ENCODE data around the gene FAM83F.
A peak's percentile ranks its signal among the peaks of the same experiment; 100 is the strongest.

Gene FAM83F

DNA sequence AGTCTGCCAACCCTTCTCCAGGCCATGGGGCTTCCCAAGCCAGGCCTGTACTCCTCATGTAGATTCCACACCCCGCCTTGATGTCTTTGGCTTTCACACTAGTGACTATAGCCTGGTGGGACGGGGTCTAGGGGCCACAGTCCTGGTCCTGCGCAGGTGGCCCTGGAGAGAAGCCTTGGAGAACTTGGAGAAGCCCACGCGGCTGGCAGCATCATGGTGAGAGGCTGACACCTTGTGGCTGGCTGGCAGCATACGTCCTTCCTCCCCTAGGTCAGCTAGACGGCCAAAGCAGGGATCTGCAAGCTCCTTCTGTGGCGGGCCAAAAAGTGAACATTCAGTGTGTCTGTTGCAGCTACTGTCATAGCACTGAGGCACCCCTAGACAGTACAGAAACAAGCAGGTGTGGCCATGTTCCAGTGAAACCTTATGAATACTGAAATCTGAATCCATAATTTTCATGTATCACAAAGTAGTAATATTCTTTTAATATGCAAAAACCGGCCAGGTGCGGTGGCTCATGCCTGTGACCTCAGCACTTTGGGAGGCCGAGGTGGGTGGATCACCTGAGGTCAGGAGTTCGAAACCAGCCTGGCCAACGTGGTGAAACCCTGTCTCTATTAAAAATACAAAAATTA lies 42.0 kb downstream of the FAM83F start:
- H3K36me3 Mint-ChIP-seq (ENCODE audit: low read depth), result no peaks in the 10 kb centered on the region
- H3K27me3 Mint-ChIP-seq (ENCODE audit: low read depth, poor library complexity), result peaks cover 41% of the 10 kb centered on the region
- peak; percentile 83 for TF ChIP-seq CTCF (IDR thresholded peaks at IDR 0.05)
- H3K27ac Mint-ChIP-seq, result no peak overlapping the region
- H3K4me1 Mint-ChIP-seq, result peaks cover 27% of the 10 kb centered on the region
- DNase-seq, result peak; percentile 73
- no peaks in the 10 kb centered on the region for H3K9me3 Mint-ChIP-seq
- no peak overlapping the region for H3K4me3 Mint-ChIP-seq

GRCh38 chr22:40037320-40037719 lies 42.6 kb downstream of the FAM83F start:
- Mint-ChIP-seq H3K9me3 (no peaks in the 10 kb centered on the region), H3K4me1 (peaks cover 31% of the 10 kb centered on the region), H3K4me3 (no peak overlapping the region), H3K27ac (no peak overlapping the region), H3K36me3 (ENCODE audit: low read depth) (no peaks in the 10 kb centered on the region), H3K27me3 (ENCODE audit: low read depth, poor library complexity) (peaks cover 46% of the 10 kb centered on the region)
- no peak for DNase-seq
- no peak for TF ChIP-seq CTCF (IDR thresholded peaks at IDR 0.05)

DNA sequence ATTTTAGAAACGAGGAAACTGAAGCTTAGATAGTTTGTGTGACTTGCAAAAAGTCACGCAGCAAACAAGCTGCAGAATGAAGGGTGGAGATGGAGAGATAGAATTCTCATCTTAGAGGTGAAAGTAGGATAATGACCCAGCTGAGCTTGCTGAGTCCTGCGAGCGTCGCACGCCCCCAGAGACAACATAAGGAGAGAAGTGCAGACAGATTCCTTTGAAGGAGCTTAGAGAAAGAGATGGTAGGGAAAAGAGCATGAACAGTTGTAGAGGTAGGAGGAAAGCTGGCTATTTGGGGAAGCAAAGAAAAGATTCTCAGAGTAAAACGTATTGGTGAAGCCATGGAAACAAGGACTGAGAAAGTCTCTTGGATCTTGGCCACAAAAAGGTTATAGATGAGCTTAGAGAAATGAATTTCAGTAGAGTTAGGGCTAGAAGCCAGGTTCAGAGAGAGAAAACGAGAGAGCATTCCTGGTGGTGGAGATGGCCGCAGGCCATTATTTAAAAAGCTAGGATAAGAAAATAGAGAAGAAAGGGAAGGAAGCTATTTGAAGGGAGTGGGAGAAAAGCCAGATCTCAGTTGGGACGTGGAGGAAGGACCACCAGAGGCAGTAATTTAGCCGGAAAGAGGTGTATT lies 44.8 kb downstream of the FAM83F start:
- Mint-ChIP-seq H3K4me3 (peak overlapping the region; percentile 9), H3K4me1 (peaks cover 42% of the 10 kb centered on the region), H3K27me3 (ENCODE audit: low read depth, poor library complexity) (peaks cover 56% of the 10 kb centered on the region), H3K27ac (no peak overlapping the region), H3K36me3 (ENCODE audit: low read depth) (no peaks in the 10 kb centered on the region), H3K9me3 (no peaks in the 10 kb centered on the region)
- TF ChIP-seq CTCF (IDR thresholded peaks at IDR 0.05), result no peak
- no peak for DNase-seq

GRCh38 chr22:40040927-40041326 lies 46.2 kb downstream of the FAM83F start:
- no peaks in the 10 kb centered on the region for H3K9me3 Mint-ChIP-seq

DNA sequence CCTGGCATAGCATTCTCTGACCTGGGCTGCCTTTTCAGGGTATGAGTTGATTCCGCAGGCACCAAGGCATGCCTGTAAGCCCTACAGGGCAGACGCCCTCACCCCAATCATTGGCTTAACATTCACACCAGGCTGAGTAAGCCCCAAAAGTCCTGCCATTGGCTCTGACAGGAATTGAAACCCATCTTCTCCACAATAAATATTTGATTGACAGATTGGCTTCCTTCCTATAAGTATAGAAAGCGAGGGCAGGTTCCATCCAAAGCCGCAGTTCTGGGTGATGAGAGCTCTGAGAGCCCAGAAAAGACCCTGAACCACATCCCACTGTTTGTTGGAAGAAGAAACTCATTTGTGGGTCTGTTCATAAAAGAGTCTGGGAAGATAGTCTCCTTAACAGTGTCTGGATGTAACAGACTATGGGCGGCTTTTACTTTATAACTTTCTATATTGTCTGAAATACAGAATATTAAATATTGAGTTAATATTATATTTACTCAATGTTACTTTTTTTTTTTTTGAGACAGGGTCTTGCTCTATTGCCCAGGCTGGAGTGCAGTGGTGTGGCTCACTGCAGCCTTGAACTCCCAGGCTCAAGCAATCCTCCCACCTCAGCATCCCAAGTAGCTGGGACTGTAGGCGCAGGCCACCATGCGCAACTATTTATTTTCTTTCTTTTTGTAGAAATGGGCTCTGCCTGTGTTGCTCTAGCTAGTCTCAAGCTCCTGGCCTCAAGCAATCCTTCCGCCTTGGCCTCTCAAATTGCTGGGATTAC lies 46.8 kb downstream of the FAM83F start:
- peaks cover 61% of the 10 kb centered on the region for H3K27me3 Mint-ChIP-seq (ENCODE audit: low read depth, poor library complexity)
- H3K36me3 Mint-ChIP-seq (ENCODE audit: low read depth), result no peaks in the 10 kb centered on the region
- H3K4me3 Mint-ChIP-seq, result no peak overlapping the region
- no peak overlapping the region for H3K27ac Mint-ChIP-seq
- peaks cover 38% of the 10 kb centered on the region for H3K4me1 Mint-ChIP-seq
- no peak for TF ChIP-seq CTCF (IDR thresholded peaks at IDR 0.05)
- no peaks in the 10 kb centered on the region for H3K9me3 Mint-ChIP-seq
- DNase-seq, result no peak

More at GRCh38 chr22:40040927-40041326, 46.2 kb downstream of the FAM83F start:
- no peak overlapping the region for H3K4me3 Mint-ChIP-seq
- H3K27me3 Mint-ChIP-seq (ENCODE audit: low read depth, poor library complexity), result peaks cover 56% of the 10 kb centered on the region
- no peak overlapping the region for H3K27ac Mint-ChIP-seq
- no peaks in the 10 kb centered on the region for H3K36me3 Mint-ChIP-seq (ENCODE audit: low read depth)
- no peak for DNase-seq
- H3K4me1 Mint-ChIP-seq, result peaks cover 36% of the 10 kb centered on the region
- no peak for TF ChIP-seq CTCF (IDR thresholded peaks at IDR 0.05)

Data from nephron progenitor cell (in vitro differentiated cells).